GM06990 (cell line): ENCODE measurements around the gene SPIB.

Experiments used
- DNase-seq: peaks from one replicate; pipeline ENCODE4 v3.0.0-alpha.2; 2011; ENCODE audit not compliant: insufficient read length; ENCODE audit errors: extremely low read depth
- H3K27me3 ChIP-seq: replicated peaks from 2 replicates; pipeline ENCODE4 v1.6.0; 2011; ENCODE audit warnings: low read length; ENCODE audit not compliant: control insufficient read depth, insufficient read depth
- H3K36me3 ChIP-seq: 2 replicates; pipeline ENCODE4 v1.5.1; 2011; ENCODE audit warnings: low read length; ENCODE audit not compliant: control insufficient read depth, insufficient read depth
- H3K4me3 ChIP-seq: replicated peaks from 2 replicates; pipeline ENCODE4 v1.5.1; 2011; ENCODE audit warnings: low read depth, mild to moderate bottlenecking, control low read depth, low read length
- CTCF ChIP-seq: IDR thresholded peaks from 2 replicates; pipeline ENCODE4 v1.5.1; 2011; ENCODE audit warnings: low read length, control low read depth, mild to moderate bottlenecking, inconsistent platforms; ENCODE audit not compliant: insufficient read depth, poor library complexity, severe bottlenecking

SPIB gene

GRCh38 chr19:50449236-50449899 lies 30.6 kb downstream of the SPIB start:
- Histone ChIP-seq H3K4me3 (no peak overlapping the region), H3K27me3 (no peaks in the 10 kb centered on the region), H3K36me3 (no peaks in the 10 kb centered on the region)
- TF ChIP-seq CTCF, result no peak
- DNase-seq, result no peak

GRCh38 chr19:50450369-50451222 lies 31.9 kb downstream of the SPIB start:
- Histone ChIP-seq H3K4me3 (no peak overlapping the region), H3K36me3 (no peaks in the 10 kb centered on the region), H3K27me3 (no peaks in the 10 kb centered on the region)
- no peak for DNase-seq
- no peak for TF ChIP-seq CTCF

- no peak overlapping the region for H3K4me3 ChIP-seq
- no peaks in the 10 kb centered on the region for H3K27me3 ChIP-seq
- H3K36me3 ChIP-seq, result no peaks in the 10 kb centered on the region
- DNase-seq, result no peak
- no peak for TF ChIP-seq CTCF
Observed at GRCh38 chr19:50451223-50451534, 32.4 kb downstream of the SPIB start.

- no peak for DNase-seq
- no peak for TF ChIP-seq CTCF
- no peaks in the 10 kb centered on the region for H3K27me3 ChIP-seq
- H3K4me3 ChIP-seq, result no peak overlapping the region
- no peaks in the 10 kb centered on the region for H3K36me3 ChIP-seq
Observed at GRCh38 chr19:50453243-50453642, 34.5 kb downstream of the SPIB start.

- no peaks in the 10 kb centered on the region for H3K27me3 ChIP-seq
- no peak for DNase-seq
- no peak for TF ChIP-seq CTCF
- H3K4me3 ChIP-seq, result no peak overlapping the region
- no peaks in the 10 kb centered on the region for H3K36me3 ChIP-seq
Observed at GRCh38 chr19:50455992-50456391, 37.3 kb downstream of the SPIB start.
